Neutrophil (primary cell): ENCODE data around the gene PRPF8.

Source experiments
- H3K27ac ChIP-seq: fragments of 200-600 bp; sonication (generic); 2 replicates; pipeline ENCODE4 v1.5.1; 2016; ENCODE audit warnings: mild to moderate bottlenecking, moderate library complexity
- H3K27me3 ChIP-seq: fragments of 200-600 bp; sonication (generic); 2 replicates; pipeline ENCODE4 v1.6.0; 2016; ENCODE audit warnings: mild to moderate bottlenecking
- H3K36me3 ChIP-seq: fragments of 200-600 bp; sonication (generic); 2 replicates; pipeline ENCODE4 v1.5.1; 2017
- H3K4me1 ChIP-seq, 2 experiments: fragments of 200-600 bp in 1 of 2; sonication (generic) in 1 of 2; 1 replicate in 1 of 2; 2 replicates in 1 of 2; pipeline versions ENCODE4 v1.5.1 to v1.6.1; 2013 to 2016; ENCODE audit warnings: low read depth in 1 of 2, low read length in 1 of 2, mild to moderate bottlenecking in 1 of 2, moderate library complexity in 1 of 2; ENCODE audit not compliant: control insufficient read depth in 1 of 2, insufficient read depth in 1 of 2
- H3K4me3 ChIP-seq, 2 experiments: fragments of 200-600 bp in 1 of 2; sonication (generic) in 1 of 2; 1 replicate in 1 of 2; 2 replicates in 1 of 2; pipeline ENCODE4 v1.5.1; 2013 to 2016; ENCODE audit warnings: low read depth in 1 of 2, low read length in 1 of 2, mild to moderate bottlenecking in 1 of 2, moderate library complexity in 1 of 2
- H3K9me3 ChIP-seq: fragments of 200-600 bp; sonication (generic); 2 replicates; pipeline ENCODE4 v1.5.1; 2016
- CTCF ChIP-seq: fragments of 200-600 bp; sonication (generic); IDR thresholded peaks from 2 replicates; pipeline ENCODE4 v1.5.1; 2016; ENCODE audit warnings: antibody characterized with exemption

PRPF8 gene

GRCh38 chr17:1651559-1651844, 33.2 kb downstream of the PRPF8 start:
- TF ChIP-seq CTCF, result no peak
- no peak overlapping the region for H3K27ac ChIP-seq
- peaks cover 70% of the 10 kb centered on the region for H3K36me3 ChIP-seq
- H3K4me3 ChIP-seq, result no peak overlapping the region
- H3K27me3 ChIP-seq, result peaks cover 8% of the 10 kb centered on the region
- peaks cover 23 to 28% of the 10 kb centered on the region in 2 experiments for H3K4me1 ChIP-seq
- no peaks in the 10 kb centered on the region for H3K9me3 ChIP-seq

GRCh38 chr17:1650731-1651558, 33.7 kb downstream of the PRPF8 start:
- H3K9me3 ChIP-seq, result no peaks in the 10 kb centered on the region
- no peak overlapping the region for H3K4me3 ChIP-seq
- no peak for TF ChIP-seq CTCF
- no peak overlapping the region for H3K27ac ChIP-seq
- H3K36me3 ChIP-seq, result peaks cover 65% of the 10 kb centered on the region
- peaks cover 8% of the 10 kb centered on the region for H3K27me3 ChIP-seq
- H3K4me1 ChIP-seq, result peaks cover 28 to 34% of the 10 kb centered on the region in 2 experiments

GRCh38 chr17:1649844-1650501, 34.7 kb downstream of the PRPF8 start, which contains the start of gene RILP:
RILP (minus strand) TSS chr17:1649866; CDS start chr17:1649804, 62 bp downstream.
- Histone ChIP-seq H3K27me3 (peaks cover 14% of the 10 kb centered on the region), H3K4me3 (peak within 1 kb of the TSS; percentile 69 to 94), H3K36me3 (peaks cover 55% of the 10 kb centered on the region), H3K4me1 (peaks cover 38 to 44% of the 10 kb centered on the region in 2 experiments), H3K27ac (peak within 1 kb of the TSS; percentile 94), H3K9me3 (no peaks in the 10 kb centered on the region)
- no peak for TF ChIP-seq CTCF

GRCh38 chr17:1648963-1649843, 35.5 kb downstream of the PRPF8 start:
- TF ChIP-seq CTCF, result peak; percentile 99
- Histone ChIP-seq H3K27me3 (peaks cover 20% of the 10 kb centered on the region), H3K9me3 (no peaks in the 10 kb centered on the region), H3K4me3 (peak overlapping the region; percentile 69 to 94), H3K27ac (peak overlapping the region; percentile 94), H3K36me3 (peaks cover 47% of the 10 kb centered on the region), H3K4me1 (peaks cover 46 to 51% of the 10 kb centered on the region in 2 experiments)

- no peak for TF ChIP-seq CTCF
- Histone ChIP-seq H3K4me3 (peak overlapping the region; percentile 68 to 94), H3K27me3 (peaks cover 28% of the 10 kb centered on the region), H3K9me3 (no peaks in the 10 kb centered on the region), H3K4me1 (peaks cover 54 to 60% of the 10 kb centered on the region in 2 experiments), H3K27ac (peak overlapping the region; percentile 94), H3K36me3 (peaks cover 39% of the 10 kb centered on the region)
Observed at GRCh38 chr17:1648173-1648962, 36.3 kb downstream of the PRPF8 start.
